HG02610 (cell line): Measurements from ENCODE around the gene FASTK.
"Not testable (repeated sequence)": the region's sequence is repeated elsewhere in the genome, so short reads cannot be mapped to it uniquely, and the experiment has no call there.

Experiments
- ATAC-seq: cut with Tn5 transposase; IDR thresholded peaks from one replicate; pipeline ENCODE4 v1.9.1; 2021; ENCODE audit warnings: mild to moderate bottlenecking, moderate library complexity; ENCODE audit not compliant: unreplicated experiment

FASTK gene

GRCh38 chr7:151053751-151054150 lies 26.9 kb downstream of the FASTK start:
- no peak for ATAC-seq

GRCh38 chr7:151053096-151053495 lies 27.5 kb downstream of the FASTK start:
- no peak for ATAC-seq

DNA sequence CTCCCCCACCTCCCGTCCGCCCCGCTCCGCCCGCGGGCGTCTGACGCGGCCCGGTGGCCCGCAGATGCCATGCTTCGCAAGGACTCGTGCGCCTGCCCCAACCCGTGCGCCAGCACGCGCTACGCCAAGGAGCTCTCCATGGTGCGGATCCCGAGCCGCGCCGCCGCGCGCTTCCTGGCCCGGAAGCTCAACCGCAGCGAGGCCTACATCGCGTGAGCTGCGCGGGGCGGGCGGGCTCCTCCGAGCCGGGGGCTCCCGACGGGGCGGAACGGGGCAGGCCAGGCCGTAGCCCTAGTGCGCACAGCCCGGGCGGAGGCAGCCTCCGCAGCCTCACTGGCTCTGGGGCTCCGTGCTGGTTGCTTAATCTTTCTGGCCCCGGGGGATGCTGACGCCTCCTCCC lies 29.5 kb downstream of the FASTK start:
- no peak for ATAC-seq

DNA sequence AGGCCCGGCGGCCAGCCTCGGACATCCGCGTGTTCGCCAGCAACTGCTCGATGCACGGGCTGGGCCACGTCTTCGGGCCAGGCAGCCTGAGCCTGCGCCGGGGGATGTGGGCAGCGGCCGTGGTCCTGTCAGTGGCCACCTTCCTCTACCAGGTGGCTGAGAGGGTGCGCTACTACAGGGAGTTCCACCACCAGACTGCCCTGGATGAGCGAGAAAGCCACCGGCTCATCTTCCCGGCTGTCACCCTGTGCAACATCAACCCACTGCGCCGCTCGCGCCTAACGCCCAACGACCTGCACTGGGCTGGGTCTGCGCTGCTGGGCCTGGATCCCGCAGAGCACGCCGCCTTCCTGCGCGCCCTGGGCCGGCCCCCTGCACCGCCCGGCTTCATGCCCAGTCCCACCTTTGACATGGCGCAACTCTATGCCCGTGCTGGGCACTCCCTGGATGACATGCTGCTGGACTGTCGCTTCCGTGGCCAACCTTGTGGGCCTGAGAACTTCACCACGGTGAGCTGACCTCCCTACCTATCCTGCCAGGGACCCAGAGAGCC lies 31.6 kb downstream of the FASTK start:
- no peak for ATAC-seq

DNA sequence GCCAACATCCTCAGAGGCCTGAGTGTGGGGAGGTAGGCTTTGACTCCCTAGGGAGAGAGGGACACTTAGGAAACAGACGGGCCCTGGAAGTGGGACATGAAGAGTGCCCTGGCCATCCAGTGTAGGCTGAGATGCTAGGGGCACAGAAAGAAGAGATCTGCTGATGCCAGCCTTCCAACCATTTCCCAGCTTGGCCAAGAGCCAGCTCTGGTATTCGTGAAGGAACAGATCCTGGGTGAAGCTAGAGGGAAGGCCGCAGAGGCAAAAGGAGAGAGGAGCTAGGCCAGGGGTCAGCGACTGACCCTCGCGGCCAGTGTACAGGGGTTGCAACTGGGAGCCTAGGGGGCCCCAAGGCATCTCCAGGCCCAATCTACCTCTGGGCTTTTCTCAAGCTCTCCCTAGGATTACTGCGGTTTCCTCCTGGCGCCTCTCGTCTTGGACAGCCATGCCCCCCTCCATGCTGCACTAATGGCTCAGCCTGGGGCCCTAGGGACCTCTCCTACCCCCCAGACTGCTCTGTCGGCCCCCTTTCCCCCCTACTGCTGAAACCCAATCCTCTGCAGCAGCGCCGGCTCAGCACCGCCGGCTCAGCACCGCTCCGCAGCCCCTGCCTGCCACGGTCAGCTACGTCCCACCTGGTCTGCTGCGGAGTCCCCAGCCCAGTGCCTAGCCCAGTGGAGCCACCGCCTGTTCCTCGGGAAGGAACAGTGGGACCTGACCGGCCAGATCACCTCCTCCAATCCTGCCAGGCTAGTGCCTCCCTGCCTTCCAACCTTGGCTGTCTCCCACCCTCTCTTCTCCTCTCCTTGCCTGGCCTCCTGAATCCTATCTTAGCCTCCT lies 32.4 kb downstream of the FASTK start, which contains the start of gene ASIC3:
Gene ASIC3, plus strand, starts transcription at position 556 of the 840 bp plus-strand sequence. CDS start 355 bp downstream, outside the sequence.
- no peak for ATAC-seq

- no peak for ATAC-seq
Observed at GRCh38 chr7:151046603-151047573, 33.7 kb downstream of the FASTK start.

DNA sequence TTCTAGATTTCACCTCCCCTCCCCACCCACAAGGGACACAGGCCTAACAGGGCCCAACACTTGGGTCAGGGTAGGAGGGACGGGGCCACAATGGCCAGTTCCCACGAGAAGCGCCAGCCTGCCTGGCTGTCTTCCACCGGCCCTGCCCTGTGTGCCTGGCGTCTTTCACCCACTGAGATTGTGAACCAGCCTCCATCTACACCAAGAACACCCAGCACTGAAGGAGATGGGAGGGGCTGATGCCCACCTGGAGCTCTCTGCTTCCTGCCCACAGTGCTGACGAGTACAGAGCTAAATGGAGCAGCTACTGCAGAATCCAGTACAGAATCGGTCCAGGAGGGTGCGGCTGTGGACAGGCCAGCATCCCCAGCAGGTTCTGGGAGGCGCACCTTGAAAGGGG lies 34.6 kb downstream of the FASTK start:
- ATAC-seq: no peak

DNA sequence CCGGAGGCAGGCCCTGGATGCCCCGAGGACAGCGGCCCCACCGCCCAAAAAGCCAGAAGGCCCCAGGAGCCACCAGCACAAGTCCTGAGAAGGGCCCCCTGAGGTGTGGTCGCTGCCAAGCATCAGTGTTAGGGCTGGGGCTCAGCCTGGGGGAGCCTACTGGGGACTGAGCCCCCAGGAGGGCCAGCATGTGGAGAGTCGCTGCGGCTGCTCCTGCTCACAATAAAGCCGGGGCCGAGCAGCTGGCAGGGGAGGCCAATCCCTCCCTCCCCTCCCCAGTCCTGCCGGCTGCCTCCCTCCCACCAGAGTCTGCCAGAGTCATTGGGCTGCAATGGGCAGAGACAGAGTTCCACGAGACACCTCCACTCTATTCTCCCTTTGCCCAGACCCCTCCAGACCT lies 35.3 kb downstream of the FASTK start:
- ATAC-seq: no peak

- ATAC-seq: no peak
Observed at GRCh38 chr7:151043959-151044358, 36.6 kb downstream of the FASTK start.

- not testable (repeated sequence) for ATAC-seq
Observed at GRCh38 chr7:151043449-151043848, 37.2 kb downstream of the FASTK start.

GRCh38 chr7:151040616-151041375 lies 39.8 kb downstream of the FASTK start:
- ATAC-seq: no peak

DNA sequence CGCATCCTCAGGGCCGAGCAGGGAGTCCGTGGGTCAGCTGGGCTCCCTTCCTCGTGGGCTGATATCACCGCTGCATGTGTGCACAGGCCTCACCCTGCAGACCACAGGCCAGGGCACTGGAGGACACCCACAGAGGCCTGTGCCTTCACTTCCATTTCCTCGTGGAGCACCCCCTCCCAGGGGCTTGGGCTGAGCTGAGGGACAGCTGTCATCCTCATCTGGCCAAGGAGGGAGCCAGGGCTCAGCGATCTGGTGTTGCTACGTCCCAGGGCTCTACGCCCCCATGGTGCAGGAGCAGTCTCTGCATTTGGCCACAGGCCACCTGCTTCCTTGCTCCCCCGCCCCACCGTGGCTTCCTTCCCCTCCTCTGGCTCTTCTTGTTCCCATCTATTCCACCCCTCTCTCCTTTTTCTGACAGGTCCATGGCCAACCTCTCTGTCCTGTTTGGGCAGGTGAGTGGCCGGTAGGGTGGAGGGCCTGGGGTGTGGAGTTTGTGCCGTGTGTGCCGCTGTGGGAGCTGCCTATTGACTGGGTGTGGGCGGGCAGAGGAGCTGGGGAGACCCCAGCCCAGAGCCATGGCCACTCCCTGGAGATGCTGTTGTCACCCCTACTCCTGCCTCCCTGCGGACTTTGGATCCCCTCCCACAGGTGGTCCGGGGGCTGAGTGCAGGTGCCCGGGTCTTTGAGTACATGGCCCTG lies 40.6 kb downstream of the FASTK start:
- ATAC-seq: no peak

- no peak for ATAC-seq
Observed at GRCh38 chr7:151038951-151039849, 41.4 kb downstream of the FASTK start.

- no peak for ATAC-seq
Observed at GRCh38 chr7:151035902-151036301, 44.7 kb downstream of the FASTK start.

DNA sequence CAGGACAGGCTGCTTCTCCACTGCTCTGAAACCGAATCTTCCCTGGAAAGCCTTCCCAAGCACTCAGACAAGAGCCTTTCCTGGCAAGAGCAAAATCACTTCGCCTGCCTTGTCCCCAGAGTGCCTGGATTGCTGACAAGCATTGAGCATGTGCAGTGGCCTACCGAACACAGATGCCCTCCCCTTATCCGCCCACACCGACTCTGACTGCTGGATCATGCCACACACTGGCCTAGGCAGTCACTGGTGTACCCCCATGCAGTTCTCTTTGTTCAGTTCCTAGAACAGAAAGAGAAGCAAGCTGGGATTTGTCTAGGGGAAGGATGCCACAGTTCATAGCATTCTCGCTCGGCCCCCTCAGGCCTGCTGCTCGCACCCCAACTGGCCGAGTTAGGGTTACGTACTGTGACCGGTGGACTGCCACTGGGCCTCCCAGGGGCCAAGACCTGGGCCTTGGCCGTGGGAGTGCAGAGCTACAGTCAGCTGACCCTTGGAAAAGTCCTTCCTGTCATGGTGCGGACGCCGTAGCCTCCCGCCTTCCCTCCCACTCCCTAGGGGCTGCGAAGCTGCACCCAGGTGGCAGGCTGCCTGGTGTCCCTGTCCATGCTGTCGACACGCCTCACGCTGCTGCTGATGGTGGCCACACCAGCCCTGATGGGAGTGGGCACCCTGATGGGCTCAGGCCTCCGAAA lies 45.4 kb downstream of the FASTK start:
- no peak for ATAC-seq

DNA sequence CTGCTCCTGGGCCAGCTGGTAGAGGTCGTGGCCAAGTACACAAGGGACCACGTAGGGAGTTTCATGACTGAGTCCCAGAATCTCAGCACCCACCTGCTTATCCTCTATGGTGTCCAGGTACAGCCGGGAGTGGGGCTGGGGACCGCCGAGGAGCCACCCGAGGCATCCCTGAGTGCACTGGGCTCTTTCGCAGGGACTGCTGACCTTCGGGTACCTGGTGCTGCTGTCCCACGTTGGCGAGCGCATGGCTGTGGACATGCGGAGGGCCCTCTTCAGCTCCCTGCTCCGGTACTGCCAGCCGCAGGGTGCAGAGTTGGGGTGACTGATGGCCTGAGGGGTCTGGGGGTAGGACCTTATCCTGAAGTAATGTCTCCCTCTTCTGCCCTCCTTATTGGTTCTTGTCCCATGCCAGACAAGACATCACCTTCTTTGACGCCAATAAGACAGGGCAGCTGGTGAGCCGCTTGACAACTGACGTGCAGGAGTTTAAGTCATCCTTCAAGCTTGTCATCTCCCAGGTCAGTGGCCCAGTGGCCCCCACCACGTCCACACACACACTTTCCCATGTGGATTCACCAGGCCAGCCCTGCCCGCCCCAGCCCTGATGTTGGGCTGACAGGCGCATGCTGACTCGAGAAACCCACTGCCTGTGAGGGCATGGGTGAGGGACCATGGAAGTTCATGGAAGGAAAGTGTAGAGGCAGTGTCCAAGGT lies 46.1 kb downstream of the FASTK start:
- ATAC-seq: no peak

DNA sequence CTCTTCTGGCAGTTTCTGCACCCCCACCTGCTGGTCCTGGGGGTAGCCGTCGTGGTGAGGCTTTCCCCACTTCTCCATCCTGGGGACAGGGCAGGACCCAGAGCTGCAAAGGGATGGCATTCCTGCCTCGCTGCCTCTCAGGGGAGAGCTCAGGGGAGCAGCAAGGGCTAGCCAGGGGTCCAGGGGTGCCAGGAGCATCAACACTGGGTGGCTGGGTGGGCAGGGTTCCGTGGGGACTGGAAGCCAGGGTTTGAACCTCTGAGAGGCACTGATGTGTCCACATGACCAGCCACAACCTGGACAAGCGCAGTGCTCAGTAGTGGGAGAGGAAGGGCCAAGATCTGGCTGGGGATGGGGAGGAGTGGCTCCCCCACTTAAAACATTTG lies 46.8 kb downstream of the FASTK start:
- no peak for ATAC-seq
